ENCODE results near the gene FBRSL1. TPM values are rescaled to one million over a fixed set of nuclear protein-coding genes. Genes with fewer than 3 reads are reported as not detected.

The FBRSL1 gene
- total and polyA plus RNA-seq, 9 of the 15 experiments (the other 6 are each of a cell fraction or from before 2014, with no cell fraction given), result 0.24 to 129 (median 7.3) TPM

DNA sequence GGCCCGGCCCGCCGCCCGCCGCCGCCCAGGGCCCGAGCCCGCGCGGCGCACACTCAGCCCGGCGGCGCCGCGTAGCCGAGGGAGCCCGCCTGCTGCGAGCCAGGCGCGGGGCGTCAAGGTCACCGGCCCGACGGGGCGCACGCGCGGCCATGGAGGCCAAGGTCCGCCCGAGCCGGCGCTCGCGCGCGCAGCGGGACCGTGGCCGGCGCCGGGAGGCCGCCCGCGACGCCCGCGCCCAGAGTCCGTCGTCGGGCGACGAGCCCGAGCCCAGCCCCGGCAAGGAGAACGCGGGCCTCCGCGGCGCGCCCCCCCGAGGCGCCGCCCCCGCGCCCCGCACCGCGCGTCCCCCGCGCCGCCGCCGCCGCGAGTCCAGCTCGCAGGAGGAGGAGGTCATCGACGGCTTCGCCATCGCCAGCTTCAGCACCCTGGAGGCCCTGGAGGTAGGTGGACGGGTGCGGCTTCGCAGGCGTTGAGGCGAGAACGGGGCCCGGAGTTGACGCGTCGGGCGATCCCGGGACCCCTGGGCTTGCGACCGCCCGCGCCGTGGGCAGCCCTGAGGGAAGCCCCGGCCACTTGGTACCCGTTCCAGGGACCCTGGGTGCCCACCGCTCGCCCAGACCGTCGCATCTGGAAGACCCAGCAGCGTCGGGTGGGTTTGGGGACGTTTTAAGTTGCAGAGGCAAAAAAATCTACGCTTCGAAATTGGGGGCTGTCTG lies 629 bp downstream of the FBRSL1 start (continued):
- TF ChIP-seq, protein P1, sequence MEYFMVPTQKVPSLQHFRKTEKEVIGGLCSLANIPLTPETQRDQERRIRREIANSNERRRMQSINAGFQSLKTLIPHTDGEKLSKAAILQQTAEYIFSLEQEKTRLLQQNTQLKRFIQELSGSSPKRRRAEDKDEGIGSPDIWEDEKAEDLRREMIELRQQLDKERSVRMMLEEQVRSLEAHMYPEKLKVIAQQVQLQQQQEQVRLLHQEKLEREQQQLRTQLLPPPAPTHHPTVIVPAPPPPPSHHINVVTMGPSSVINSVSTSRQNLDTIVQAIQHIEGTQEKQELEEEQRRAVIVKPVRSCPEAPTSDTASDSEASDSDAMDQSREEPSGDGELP (CRISPR knock-in tag; IDR thresholded peaks at IDR 0.05; ENCODE audit: borderline replicate concordance), result peak; percentile 35
- TF ChIP-seq L3MBTL2 (IDR thresholded peaks at IDR 0.05) (0 out of 2 replicates have a peak, but pooled peaks have one; percentile 33), PHF8 (IDR thresholded peaks at IDR 0.05; ENCODE audit: borderline replicate concordance, low read length) (peak; percentile 34; the same call in 1 of the 2 replicates), ZFX (CRISPR knock-in tag; IDR thresholded peaks at IDR 0.05) (peak; percentile 28; the same call in 1 of the 2 replicates), RBFOX2 (IDR thresholded peaks at IDR 0.05; ENCODE audit: low read depth, low read length) (peak; percentile 51), ZNF75A (CRISPR knock-in tag; IDR thresholded peaks at IDR 0.05) (no peak)
- TF ChIP-seq, protein P2, sequence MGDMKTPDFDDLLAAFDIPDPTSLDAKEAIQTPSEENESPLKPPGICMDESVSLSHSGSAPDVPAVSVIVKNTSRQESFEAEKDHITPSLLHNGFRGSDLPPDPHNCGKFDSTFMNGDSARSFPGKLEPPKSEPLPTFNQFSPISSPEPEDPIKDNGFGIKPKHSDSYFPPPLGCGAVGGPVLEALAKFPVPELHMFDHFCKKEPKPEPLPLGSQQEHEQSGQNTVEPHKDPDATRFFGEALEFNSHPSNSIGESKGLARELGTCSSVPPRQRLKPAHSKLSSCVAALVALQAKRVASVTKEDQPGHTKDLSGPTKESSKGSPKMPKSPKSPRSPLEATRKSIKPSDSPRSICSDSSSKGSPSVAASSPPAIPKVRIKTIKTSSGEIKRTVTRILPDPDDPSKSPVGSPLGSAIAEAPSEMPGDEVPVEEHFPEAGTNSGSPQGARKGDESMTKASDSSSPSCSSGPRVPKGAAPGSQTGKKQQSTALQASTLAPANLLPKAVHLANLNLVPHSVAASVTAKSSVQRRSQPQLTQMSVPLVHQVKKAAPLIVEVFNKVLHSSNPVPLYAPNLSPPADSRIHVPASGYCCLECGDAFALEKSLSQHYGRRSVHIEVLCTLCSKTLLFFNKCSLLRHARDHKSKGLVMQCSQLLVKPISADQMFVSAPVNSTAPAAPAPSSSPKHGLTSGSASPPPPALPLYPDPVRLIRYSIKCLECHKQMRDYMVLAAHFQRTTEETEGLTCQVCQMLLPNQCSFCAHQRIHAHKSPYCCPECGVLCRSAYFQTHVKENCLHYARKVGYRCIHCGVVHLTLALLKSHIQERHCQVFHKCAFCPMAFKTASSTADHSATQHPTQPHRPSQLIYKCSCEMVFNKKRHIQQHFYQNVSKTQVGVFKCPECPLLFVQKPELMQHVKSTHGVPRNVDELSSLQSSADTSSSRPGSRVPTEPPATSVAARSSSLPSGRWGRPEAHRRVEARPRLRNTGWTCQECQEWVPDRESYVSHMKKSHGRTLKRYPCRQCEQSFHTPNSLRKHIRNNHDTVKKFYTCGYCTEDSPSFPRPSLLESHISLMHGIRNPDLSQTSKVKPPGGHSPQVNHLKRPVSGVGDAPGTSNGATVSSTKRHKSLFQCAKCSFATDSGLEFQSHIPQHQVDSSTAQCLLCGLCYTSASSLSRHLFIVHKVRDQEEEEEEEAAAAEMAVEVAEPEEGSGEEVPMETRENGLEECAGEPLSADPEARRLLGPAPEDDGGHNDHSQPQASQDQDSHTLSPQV (IDR thresholded peaks at IDR 0.05), result no peak
- TF ChIP-seq, protein P3, sequence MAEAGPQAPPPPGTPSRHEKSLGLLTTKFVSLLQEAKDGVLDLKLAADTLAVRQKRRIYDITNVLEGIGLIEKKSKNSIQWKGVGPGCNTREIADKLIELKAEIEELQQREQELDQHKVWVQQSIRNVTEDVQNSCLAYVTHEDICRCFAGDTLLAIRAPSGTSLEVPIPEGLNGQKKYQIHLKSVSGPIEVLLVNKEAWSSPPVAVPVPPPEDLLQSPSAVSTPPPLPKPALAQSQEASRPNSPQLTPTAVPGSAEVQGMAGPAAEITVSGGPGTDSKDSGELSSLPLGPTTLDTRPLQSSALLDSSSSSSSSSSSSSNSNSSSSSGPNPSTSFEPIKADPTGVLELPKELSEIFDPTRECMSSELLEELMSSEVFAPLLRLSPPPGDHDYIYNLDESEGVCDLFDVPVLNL (CRISPR knock-in tag; IDR thresholded peaks at IDR 0.05; ENCODE audit: low read depth), result no peak
